ENCODE results near the gene SNX10.

Gene SNX10

GRCh38 chr7:26369593-26369992 lies 77.9 kb downstream of the SNX10 start:
- DNase-seq (ENCODE audit: low read depth in 2 of 2): no peak

- DNase-seq (ENCODE audit: low read depth in 2 of 2): no peak
Observed at GRCh38 chr7:26370011-26370410, 78.3 kb downstream of the SNX10 start.

- DNase-seq (ENCODE audit: low read depth in 2 of 2): no peak
Observed at GRCh38 chr7:26372249-26372648, 80.6 kb downstream of the SNX10 start.

- no peak for DNase-seq (ENCODE audit: low read depth in 2 of 2)
Observed at GRCh38 chr7:26372704-26373103, 81.0 kb downstream of the SNX10 start.

- no peak for DNase-seq (ENCODE audit: low read depth in 2 of 2)
Observed at GRCh38 chr7:26374647-26375373, 83.1 kb downstream of the SNX10 start.

- DNase-seq (ENCODE audit: low read depth in 2 of 2): no peak
Observed at GRCh38 chr7:26375726-26376174, 84.1 kb downstream of the SNX10 start.

- peak in 1 of 2 donors; percentile 26 for DNase-seq (ENCODE audit: low read depth in 2 of 2)
Observed at GRCh38 chr7:26376175-26376917, 84.7 kb downstream of the SNX10 start.

- no peak for DNase-seq (ENCODE audit: low read depth in 2 of 2)
Observed at GRCh38 chr7:26378016-26378415, 86.4 kb downstream of the SNX10 start.

- DNase-seq (ENCODE audit: low read depth in 2 of 2): no peak
Observed at GRCh38 chr7:26379711-26380110, 88.0 kb downstream of the SNX10 start.

GRCh38 chr7:26381476-26382353 lies 90.1 kb downstream of the SNX10 start:
- no peak for DNase-seq (ENCODE audit: low read depth in 2 of 2)

GRCh38 chr7:26385240-26385639 lies 93.6 kb downstream of the SNX10 start:
- no peak for DNase-seq (ENCODE audit: low read depth in 2 of 2)

- no peak for DNase-seq (ENCODE audit: low read depth in 2 of 2)
Observed at GRCh38 chr7:26387731-26388130, 96.1 kb downstream of the SNX10 start.

GRCh38 chr7:26388256-26388655 lies 96.6 kb downstream of the SNX10 start:
- no peak for DNase-seq (ENCODE audit: low read depth in 2 of 2)

- DNase-seq (ENCODE audit: low read depth in 2 of 2): no peak
Observed at GRCh38 chr7:26390016-26390415, 98.4 kb downstream of the SNX10 start.

GRCh38 chr7:26393818-26394217 lies 102.2 kb downstream of the SNX10 start:
- no peak for DNase-seq (ENCODE audit: low read depth in 2 of 2)

- DNase-seq (ENCODE audit: low read depth in 2 of 2): no peak
Observed at GRCh38 chr7:26397332-26397731, 105.7 kb downstream of the SNX10 start.

- DNase-seq (ENCODE audit: low read depth in 2 of 2): peak in 1 of 2 donors; percentile 1
Observed at GRCh38 chr7:26397796-26398426, 106.2 kb downstream of the SNX10 start.

- peak; percentile 3 to 14 for DNase-seq (ENCODE audit: low read depth in 2 of 2)
Observed at GRCh38 chr7:26398427-26398755, 106.7 kb downstream of the SNX10 start.

- peak; percentile 3 to 13 for DNase-seq (ENCODE audit: low read depth in 2 of 2)
Observed at GRCh38 chr7:26398756-26399509, 107.3 kb downstream of the SNX10 start.

- DNase-seq (ENCODE audit: low read depth in 2 of 2): no peak
Observed at GRCh38 chr7:26399736-26400135, 108.1 kb downstream of the SNX10 start.

- no peak for DNase-seq (ENCODE audit: low read depth in 2 of 2)
Observed at GRCh38 chr7:26403640-26404039, 112.0 kb downstream of the SNX10 start.

Data from stimulated activated CD4-positive, alpha-beta T cell treated with anti-CD3 and anti-CD28 coated beads, Interleukin-15, amount 100 ng/mL, for 48 hours (primary cell).